K562 (cell line): ENCODE results near the gene LZTS2. TPM values are rescaled to one million over a fixed set of nuclear protein-coding genes. Genes with fewer than 3 reads are reported as not detected.
A peak's percentile ranks its signal among the peaks of the same experiment; 100 is the strongest.

ENCODE experiments used
- ARNT ChIP-seq, 2 experiments: fragments of 450-650 bp; IDR thresholded peaks; 2 replicates each; pipeline ENCODE4 v1.6.1; 2016; ENCODE audit warnings: mild to moderate bottlenecking in 1 of 2
- ATF1 ChIP-seq, 2 experiments: fragments of 450-650 bp in 1 of 2; IDR thresholded peaks; 2 replicates each; pipeline ENCODE4 v1.6.1; 2016; ENCODE audit warnings: missing compliant biosample characterization in 1 of 2, missing genetic modification characterization in 1 of 2
- ATF6 ChIP-seq: sonication (generic); formaldehyde crosslinking; IDR thresholded peaks from 2 replicates; pipeline ENCODE4 v1.4.0; 2020; ENCODE audit warnings: mild to moderate bottlenecking, missing genetic modification reagents
- BHLHE40 ChIP-seq: IDR thresholded peaks from 2 replicates; pipeline ENCODE4 v1.6.1; 2011; ENCODE audit warnings: low read length, improper control_type of control experiment
- CREM ChIP-seq: IDR thresholded peaks from 2 replicates; pipeline ENCODE4 v1.6.1; 2014; ENCODE audit warnings: antibody characterized with exemption, low read depth
- ELF1 ChIP-seq: fragments of 200-800 bp; sonication (Bioruptor generic); IDR thresholded peaks from 2 replicates; pipeline ENCODE4 v1.6.1; 2016; ENCODE audit warnings: missing genetic modification characterization, missing compliant biosample characterization
- HDAC6 ChIP-seq: IDR thresholded peaks from 2 replicates; pipeline ENCODE4 v1.6.1; 2012; ENCODE audit warnings: low read depth, mild to moderate bottlenecking, control low read depth, inconsistent platforms, low read length, moderate library complexity
- HMGN3 ChIP-seq: IDR thresholded peaks from 2 replicates; pipeline ENCODE4 v1.6.1; 2011; ENCODE audit warnings: borderline replicate concordance, low read depth, mild to moderate bottlenecking, mixed read lengths, low read length; ENCODE audit not compliant: insufficient read length; ENCODE audit errors: extremely low read depth
- HOXB6 ChIP-seq: fragments of 250-450 bp; sonication (Bioruptor Pico); IDR thresholded peaks from 2 replicates; pipeline ENCODE4 v1.5.1; 2022; ENCODE audit warnings: mild to moderate bottlenecking, borderline replicate concordance
- SMAD1 ChIP-seq: fragments of 150-350 bp; IDR thresholded peaks from 2 replicates; pipeline ENCODE4 v1.6.1; 2014; ENCODE audit warnings: low read length, low read depth; ENCODE audit not compliant: partially characterized antibody
- TEAD2 ChIP-seq: fragments of 450-650 bp; IDR thresholded peaks from 2 replicates; pipeline ENCODE4 v1.6.1; 2016; ENCODE audit warnings: missing genetic modification characterization, control low read depth, missing compliant biosample characterization
- THAP12 ChIP-seq: fragments of 250-450 bp; sonication (Bioruptor Pico); IDR thresholded peaks from 2 replicates; pipeline ENCODE4 v1.9.0; 2021; ENCODE audit warnings: mild to moderate bottlenecking, inconsistent platforms
- ZNF134 ChIP-seq: fragments of 250-450 bp; sonication (Bioruptor Pico); conservative IDR thresholded peaks from 2 replicates; pipeline ENCODE4 v1.4.0; 2020
- ZNF384 ChIP-seq: IDR thresholded peaks from 2 replicates; pipeline ENCODE4 v1.6.1; 2012; ENCODE audit warnings: low read depth, low read length, improper control_type of control experiment
- ZNF407 ChIP-seq: fragments of 450-650 bp; IDR thresholded peaks from 2 replicates; pipeline ENCODE4 v1.6.1; 2016; ENCODE audit warnings: low read depth
- polyA plus RNA-seq, 8 experiments: library from polyadenylated mRNA; depleted of rRNA in 4 of 8; stranded (reverse) in 5 of 8; unstranded in 3 of 8; fragments of >200 nt; fragmentation: Nextera tagmentation in 2 of 8; fragmentation: Illumina TruSeq in 1 of 8; extraction: Ambion mirVana in 2 of 8; extraction: Trizol in 1 of 8; gene quantifications; 2 replicates each; pipeline versions ENCODE4 v1.2.1 to v1.2.3, GENCODE V29; 2011 to 2014; ENCODE audit warnings: inconsistent platforms in 1 of 8, missing spikeins in 1 of 8
- total RNA-seq, 7 experiments: library from RNA; depleted of rRNA in 6 of 7; stranded (reverse); fragments of >200 nt in 6 of 7; fragmentation: Illumina TruSeq in 2 of 7; extraction: Trizol in 2 of 7; gene quantifications; 2 replicates each; pipeline versions ENCODE4 v1.2.1 to v1.2.3, GENCODE V29; 2011 to 2021; ENCODE audit warnings: low replicate concordance in 1 of 7

Gene LZTS2
- total and polyA plus RNA-seq, 9 of the 15 experiments (the other 6 are each of a cell fraction or from before 2014, with no cell fraction given): 0.23 to 42.5 (median 14.7) TPM

- TF ChIP-seq THAP12 (CRISPR knock-in tag) (0 out of 2 replicates have a peak, but pooled peaks have one; percentile 30), ZNF384 (no peak), HDAC6 (no peak), ATF1 (CRISPR knock-in tag; IDR thresholded peaks at IDR 0.05) (0 out of 2 replicates have a peak, but pooled peaks have one; percentile 35), ATF1 (tag; IDR thresholded peaks at IDR 0.05) (peak; percentile 84), ELF1 (tag) (no peak), ATF6 (CRISPR knock-in tag) (no peak), TEAD2 (no peak), SMAD1 (peak; percentile 29), ZNF407 (no peak), BHLHE40 (no peak), ARNT (IDR thresholded peaks at IDR 0.05) (no peak), CREM (peak; percentile 79), HMGN3 (peak; percentile 33), HOXB6 (CRISPR knock-in tag) (no peak), ZNF134 (CRISPR knock-in tag) (no peak)
Measured at GRCh38 chr10:100998991-100999741, 442 bp upstream of the LZTS2 start (continued).
